ENCODE results near the gene GOT1.

GOT1 gene

GRCh38 chr10:99430451-99431189 is at the start of gene GOT1:
TSS of gene GOT1 (minus strand) at chr10:99430624. CDS start at chr10:99430565, 59 bp downstream.
- peak; percentile 89 for DNase-seq (ENCODE audit: low read depth)

- no peak for DNase-seq (ENCODE audit: low read depth)
Observed at GRCh38 chr10:99470327-99470726, 39.9 kb upstream of the GOT1 start.

GRCh38 chr10:99467236-99467999 is 37.0 kb upstream of the GOT1 start:
- DNase-seq (ENCODE audit: low read depth), result no peak

- no peak for DNase-seq (ENCODE audit: low read depth)
Observed at GRCh38 chr10:99466632-99467223, 36.3 kb upstream of the GOT1 start.

GRCh38 chr10:99461230-99461629 is 30.8 kb upstream of the GOT1 start:
- DNase-seq (ENCODE audit: low read depth), result no peak

- DNase-seq (ENCODE audit: low read depth), result no peak
Observed at GRCh38 chr10:99460070-99460469, 29.6 kb upstream of the GOT1 start.

- DNase-seq (ENCODE audit: low read depth), result no peak
Observed at GRCh38 chr10:99459217-99459616, 28.8 kb upstream of the GOT1 start.

GRCh38 chr10:99457813-99458212 is 27.4 kb upstream of the GOT1 start:
- no peak for DNase-seq (ENCODE audit: low read depth)

- DNase-seq (ENCODE audit: low read depth), result no peak
Observed at GRCh38 chr10:99456931-99457288, 26.5 kb upstream of the GOT1 start.

- no peak for DNase-seq (ENCODE audit: low read depth)
Observed at GRCh38 chr10:99456207-99456930, 25.9 kb upstream of the GOT1 start.

- DNase-seq (ENCODE audit: low read depth), result no peak
Observed at GRCh38 chr10:99451981-99452380, 21.6 kb upstream of the GOT1 start.

GRCh38 chr10:99451499-99451788 is 21.0 kb upstream of the GOT1 start:
- no peak for DNase-seq (ENCODE audit: low read depth)

- no peak for DNase-seq (ENCODE audit: low read depth)
Observed at GRCh38 chr10:99450624-99451498, 20.4 kb upstream of the GOT1 start.

GRCh38 chr10:99450156-99450555 is 19.7 kb upstream of the GOT1 start:
- no peak for DNase-seq (ENCODE audit: low read depth)

- DNase-seq (ENCODE audit: low read depth), result no peak
Observed at GRCh38 chr10:99449023-99449422, 18.6 kb upstream of the GOT1 start.

GRCh38 chr10:99444383-99445045 is 14.1 kb upstream of the GOT1 start:
- DNase-seq (ENCODE audit: low read depth), result no peak

GRCh38 chr10:99443500-99443899 is 13.1 kb upstream of the GOT1 start:
- DNase-seq (ENCODE audit: low read depth), result no peak

GRCh38 chr10:99442394-99442793 is 12.0 kb upstream of the GOT1 start:
- no peak for DNase-seq (ENCODE audit: low read depth)

GRCh38 chr10:99438890-99439289 is 8.5 kb upstream of the GOT1 start:
- DNase-seq (ENCODE audit: low read depth), result no peak

GRCh38 chr10:99435986-99436638 is 5.7 kb upstream of the GOT1 start:
- no peak for DNase-seq (ENCODE audit: low read depth)

Data from stimulated activated CD8-positive, alpha-beta memory T cell treated with anti-CD3 and anti-CD28 coated beads, Interleukin-4, amount 100 ng/mL, for 24 hours (primary cell).